GM12878 (cell line): ENCODE measurements around the gene GABBR1. TPM values are rescaled to one million over a fixed set of nuclear protein-coding genes. Genes with fewer than 3 reads are reported as not detected.

Source experiments
- ATAC-seq: fragments of 200-7000 bp; cut with Tn5 transposase; 3 replicates; pipeline ENCODE4 v1.9.1; 2020; ENCODE audit warnings: mild to moderate bottlenecking, moderate library complexity
- BruUV-seq: library from RNA; stranded (reverse); fragments of 400-500 nt; replicated peaks from 2 replicates; lab custom pipeline; 2021; lab: Mats Ljungman, UMichigan
- CTCF ChIA-PET: fragments of 300-600 bp; sonication (Branson Sonifier 250); formaldehyde crosslinking; extraction: SDS; loops from one replicate; lab custom pipeline; 2021; ENCODE audit warnings: inconsistent platforms; lab: Yijun Ruan, JAX
- POLR2A ChIA-PET: fragments of 350-600 bp; formaldehyde crosslinking; extraction: SDS; loops from one replicate; lab custom pipeline; 2021; ENCODE audit warnings: inconsistent platforms; lab: Charles Lee
- RAD21 ChIA-PET: fragments of 300-600 bp; sonication (Branson Sonifier 250); formaldehyde crosslinking; loops from one replicate; lab custom pipeline; 2023; ENCODE audit warnings: antibody characterized with exemption; ENCODE audit not compliant: unreplicated experiment; lab: Charles Lee
- SMC1A ChIA-PET: fragments of 300-600 bp; sonication (Branson Sonifier 250); formaldehyde crosslinking; loops from one replicate; lab custom pipeline; 2023; ENCODE audit not compliant: unreplicated experiment, uncharacterized antibody; lab: Charles Lee
- DNase-seq: peaks from one replicate; pipeline ENCODE4 v3.0.0-alpha.2; 2011; ENCODE audit warnings: low read depth, low spot score
- FAIRE-seq: peaks from 3 replicates; lab custom pipeline; 2011; peaks lifted over from hg19 to GRCh38; lab: Jason Lieb, UNC
- H2AFZ ChIP-seq: 2 replicates; pipeline ENCODE4 v1.6.0; 2011; ENCODE audit warnings: low read depth, low read length, control low read depth; ENCODE audit not compliant: control insufficient read depth
- H3K27ac ChIP-seq: 2 replicates; pipeline ENCODE4 v1.5.1; 2011; ENCODE audit warnings: control low read depth; ENCODE audit not compliant: control insufficient read depth, insufficient read depth
- H3K27me3 ChIP-seq, 2 experiments: replicated peaks in 1 of 2; 2 replicates each; pipeline versions ENCODE4 v1.6.0 to v1.6.1; 2011; ENCODE audit warnings: low read length in 1 of 2; ENCODE audit not compliant: control insufficient read depth in 2 of 2, insufficient read depth in 2 of 2
- H3K36me3 ChIP-seq, 2 experiments: 2 replicates each; pipeline ENCODE4 v1.5.1; 2011; ENCODE audit warnings: low read length in 1 of 2; ENCODE audit not compliant: control insufficient read depth in 2 of 2, insufficient read depth in 2 of 2
- H3K4me1 ChIP-seq: 2 replicates; pipeline ENCODE4 v1.6.1; 2011; ENCODE audit warnings: mild to moderate bottlenecking, low read length, moderate library complexity, mixed read lengths; ENCODE audit not compliant: control insufficient read depth, insufficient read depth
- H3K4me2 ChIP-seq: 2 replicates; pipeline ENCODE4 v1.6.0; 2011; ENCODE audit warnings: control low read depth; ENCODE audit not compliant: control insufficient read depth, insufficient read depth
- H3K4me3 ChIP-seq: fragments of 200-600 bp; sonication (generic); 2 replicates; pipeline ENCODE4 v1.5.1; 2016
- H3K79me2 ChIP-seq: 2 replicates; pipeline ENCODE4 v1.6.0; 2011; ENCODE audit warnings: low read length; ENCODE audit not compliant: control insufficient read depth, insufficient read depth
- H3K9ac ChIP-seq: 2 replicates; pipeline ENCODE4 v1.8.0; 2011; ENCODE audit warnings: low read length, control low read depth, mixed read lengths; ENCODE audit not compliant: control insufficient read depth, insufficient read depth
- H3K9me3 ChIP-seq: replicated peaks from 3 replicates; pipeline ENCODE4 v1.5.1; 2011; ENCODE audit warnings: mild to moderate bottlenecking, low read length; ENCODE audit not compliant: control insufficient read depth, insufficient read depth
- H4K20me1 ChIP-seq: 2 replicates; pipeline ENCODE4 v1.6.0; 2011; ENCODE audit not compliant: control insufficient read depth, insufficient read depth
- ASH2L ChIP-seq: fragments of 300-600, 200-600 bp; sonication (generic); IDR thresholded peaks from 2 replicates; pipeline ENCODE4 v1.6.1; 2017; ENCODE audit warnings: low read depth, mild to moderate bottlenecking, borderline replicate concordance
- GABPA ChIP-seq: IDR thresholded peaks from 2 replicates; pipeline ENCODE4 v1.6.1; 2014; ENCODE audit warnings: antibody characterized with exemption, low read depth, mild to moderate bottlenecking, inconsistent platforms
- IKZF2 ChIP-seq, 2 experiments: fragments of 450-650 bp; IDR thresholded peaks; 2 replicates each; pipeline ENCODE4 v1.6.1; 2017; ENCODE audit warnings: mild to moderate bottlenecking in 2 of 2, moderate library complexity in 2 of 2
- JUNB ChIP-seq: IDR thresholded peaks from 2 replicates; pipeline ENCODE4 v1.6.1; 2016; ENCODE audit warnings: antibody characterized with exemption, mild to moderate bottlenecking
- MYB ChIP-seq: fragments of 150-350 bp; IDR thresholded peaks from 2 replicates; pipeline ENCODE4 v1.6.1; 2014; ENCODE audit warnings: mild to moderate bottlenecking, low read depth, low read length, borderline replicate concordance
- NR2F1 ChIP-seq: fragments of 450-650 bp; conservative IDR thresholded peaks from 2 replicates; pipeline ENCODE4 v1.6.1; 2017; ENCODE audit warnings: mild to moderate bottlenecking
- POLR2AphosphoS5 ChIP-seq: IDR thresholded peaks from 2 replicates; pipeline ENCODE4 v1.6.1; 2011; ENCODE audit warnings: mild to moderate bottlenecking, low read length, inconsistent platforms
- POU2F2 ChIP-seq: IDR thresholded peaks from 3 replicates; pipeline ENCODE4 v1.6.1; 2011; ENCODE audit warnings: low read depth, mild to moderate bottlenecking, low read length, borderline replicate concordance
- SMAD1 ChIP-seq: fragments of 450-650 bp; IDR thresholded peaks from 2 replicates; pipeline ENCODE4 v1.6.1; 2018; ENCODE audit warnings: mild to moderate bottlenecking, low read depth; ENCODE audit not compliant: partially characterized antibody
- ZNF274 ChIP-seq: IDR thresholded peaks from one replicate; pipeline ENCODE4 v1.8.0; 2011; ENCODE audit not compliant: insufficient read length, insufficient read depth
- WGBS: methylation state at CpG from one replicate; pipeline ENCODE4 v1.1.6; 2016; ENCODE audit warnings: low lambda C conversion rate; ENCODE audit not compliant: insufficient replicate concordance, insufficient coverage; ENCODE audit errors: missing lambda C conversion rate; 5-methylcytosine and 5-hydroxymethylcytosine counted together
- in situ Hi-C: fragments of 300-500 bp; cut with MboI; formaldehyde crosslinking; loops from 9 replicates; pipeline ENCODE4 v1.14.3; 2018; ENCODE audit warnings: mixed read lengths
- intact Hi-C: fragments of 100-400 bp; cut with micrococcal nuclease; formaldehyde crosslinking; loops from one replicate; pipeline ENCODE4 v1.14.2; 2022; ENCODE audit not compliant: unreplicated experiment
- polyA plus RNA-seq, 11 experiments: library from polyadenylated mRNA; depleted of rRNA in 4 of 11; unstranded in 6 of 11; stranded (reverse) in 5 of 11; fragments of >200 nt; fragmentation: Nextera tagmentation in 4 of 11; fragmentation: Illumina TruSeq in 1 of 11; extraction: Ambion mirVana in 4 of 11; extraction: Trizol in 1 of 11; gene quantifications; 1 replicate in 1 of 11; 2 replicates in 10 of 11; pipeline versions ENCODE4 v1.2.1 to v1.2.3, GENCODE V29; 2011 to 2016; ENCODE audit warnings: inconsistent platforms in 2 of 11, missing spikeins in 2 of 11, low read depth in 1 of 11
- total RNA-seq, 4 experiments: library from RNA; depleted of rRNA in 3 of 4; stranded (reverse); fragments of >200 nt in 3 of 4; fragmentation: Illumina TruSeq in 1 of 4; extraction: Trizol in 1 of 4; gene quantifications; 2 replicates each; pipeline versions ENCODE4 v1.2.1 to v1.2.3, GENCODE V29; 2013 to 2021
- TF ChIP-seq, protein P1 (sequence below): fragments of 450-650 bp; IDR thresholded peaks from 2 replicates; pipeline ENCODE4 v1.6.1; 2017; ENCODE audit warnings: antibody characterized with exemption, mild to moderate bottlenecking, moderate library complexity
- TF ChIP-seq, protein P2 (sequence below): fragments of 450-650 bp; IDR thresholded peaks from 2 replicates; pipeline ENCODE4 v1.6.1; 2017; ENCODE audit warnings: low read depth, mild to moderate bottlenecking, moderate library complexity
- TF ChIP-seq, protein P3 (sequence below): fragments of 150-350 bp; IDR thresholded peaks from 2 replicates; pipeline ENCODE4 v1.6.1; 2014; ENCODE audit warnings: mild to moderate bottlenecking, low read depth, low read length
- TF ChIP-seq, protein P4 (sequence below): fragments of 450-650 bp; IDR thresholded peaks from 2 replicates; pipeline ENCODE4 v1.6.1; 2018; ENCODE audit warnings: borderline replicate concordance, mild to moderate bottlenecking; ENCODE audit not compliant: partially characterized antibody

The GABBR1 gene
- total and polyA plus RNA-seq, 10 of the 15 experiments (the other 5 are each of a cell fraction or from before 2014, with no cell fraction given) = 0.11 to 5.2 (median 1.0) TPM

DNA sequence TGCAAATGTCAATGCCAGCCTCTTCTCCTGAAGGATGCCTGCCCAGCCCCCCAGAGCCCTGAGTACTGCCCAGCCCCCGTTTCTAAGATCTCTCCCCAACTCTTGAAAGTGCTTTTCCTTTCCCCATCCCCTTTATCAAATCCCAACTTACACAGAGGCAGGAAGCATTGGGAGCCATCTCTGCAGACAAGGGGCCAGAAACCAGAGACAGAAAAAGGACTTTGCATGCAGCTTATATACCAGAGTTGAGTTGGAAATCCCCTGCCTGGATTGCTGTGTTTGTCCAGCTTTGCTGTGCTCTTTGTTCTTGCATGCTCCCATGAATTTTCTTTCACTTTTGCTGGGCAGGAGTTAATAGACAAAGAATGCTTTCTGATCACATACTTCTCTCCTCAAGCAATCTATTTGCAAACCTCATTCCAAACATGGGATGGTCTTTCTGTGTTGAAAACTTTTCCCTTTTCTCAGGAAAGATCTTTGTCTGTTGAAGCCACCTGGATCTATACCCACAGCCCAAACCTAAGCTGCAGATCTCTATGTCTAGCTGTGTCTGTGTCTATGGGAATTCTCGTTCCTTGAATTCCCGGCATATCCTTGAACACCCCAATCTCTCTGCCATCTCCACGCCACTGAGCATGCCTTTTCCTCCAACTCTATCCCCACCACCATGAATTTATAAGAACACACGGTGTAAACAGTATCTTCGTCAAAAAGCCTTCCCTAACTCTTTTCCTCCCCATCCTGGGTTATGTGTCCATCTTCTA, 73.3 kb downstream of the GABBR1 start, which contains the start of gene UBD:
Gene UBD, minus strand, starts transcription at position 209 of the 764 bp plus-strand sequence. Its CDS starts 31 bp downstream, at position 178.
- DNase-seq = peak; percentile 17
- WGBS = 37% methylated on average over 6 of the region's 6 CpGs
- peak within 1 kb of the TSS; percentile 51 for H3K4me2 ChIP-seq
- intact Hi-C loops (no loop called here), in situ Hi-C loops (no loop called here)
- ChIA-PET CTCF (interaction anchor here (0.6 to 1.4 kb wide), 8 partner anchors 11 to 610 kb away, joined by 3 to 4 read pairs (median 3); partner anchors contain the start of gene OR2H2), POLR2A (no interaction called here), RAD21 (interaction anchor here (0.6 kb wide), 1 partner anchor 10 kb away, joined by 3 read pairs; a partner anchor contains a TSS), SMC1A (interaction anchor here (1.1 kb wide), 1 partner anchor 10 kb away, joined by 3 read pairs; a partner anchor contains a TSS)
- H4K20me1 ChIP-seq = no peaks in the 10 kb centered on the region
- BruUV-seq = no TSS peak
- no peak for FAIRE-seq
- H3K27me3 ChIP-seq = no peaks in the 10 kb centered on the region
- H3K9ac ChIP-seq = peak within 1 kb of the TSS; percentile 1
- no peaks in the 10 kb centered on the region for H3K36me3 ChIP-seq
- ATAC-seq = peak; percentile 67
- 0 out of 2 replicates have a peak, but pooled peaks cover 2% of the 10 kb centered on the region for H3K4me1 ChIP-seq
- peak within 1 kb of the TSS; percentile 32; the same call in 1 of the 2 replicates for H3K4me3 ChIP-seq
- no peaks in the 10 kb centered on the region for H3K79me2 ChIP-seq
- no peaks in the 10 kb centered on the region for H3K9me3 ChIP-seq
- peak within 1 kb of the TSS; percentile 13; the same call in 1 of the 2 replicates for H3K27ac ChIP-seq
- peak within 1 kb of the TSS; percentile 39 for H2AFZ ChIP-seq
- TF ChIP-seq SMAD1 = no peak
- TF ChIP-seq POU2F2 = peak; percentile 33; the same call in 1 of the 3 replicates
- TF ChIP-seq POLR2AphosphoS5 = peak; percentile 86
- TF ChIP-seq, protein P1, sequence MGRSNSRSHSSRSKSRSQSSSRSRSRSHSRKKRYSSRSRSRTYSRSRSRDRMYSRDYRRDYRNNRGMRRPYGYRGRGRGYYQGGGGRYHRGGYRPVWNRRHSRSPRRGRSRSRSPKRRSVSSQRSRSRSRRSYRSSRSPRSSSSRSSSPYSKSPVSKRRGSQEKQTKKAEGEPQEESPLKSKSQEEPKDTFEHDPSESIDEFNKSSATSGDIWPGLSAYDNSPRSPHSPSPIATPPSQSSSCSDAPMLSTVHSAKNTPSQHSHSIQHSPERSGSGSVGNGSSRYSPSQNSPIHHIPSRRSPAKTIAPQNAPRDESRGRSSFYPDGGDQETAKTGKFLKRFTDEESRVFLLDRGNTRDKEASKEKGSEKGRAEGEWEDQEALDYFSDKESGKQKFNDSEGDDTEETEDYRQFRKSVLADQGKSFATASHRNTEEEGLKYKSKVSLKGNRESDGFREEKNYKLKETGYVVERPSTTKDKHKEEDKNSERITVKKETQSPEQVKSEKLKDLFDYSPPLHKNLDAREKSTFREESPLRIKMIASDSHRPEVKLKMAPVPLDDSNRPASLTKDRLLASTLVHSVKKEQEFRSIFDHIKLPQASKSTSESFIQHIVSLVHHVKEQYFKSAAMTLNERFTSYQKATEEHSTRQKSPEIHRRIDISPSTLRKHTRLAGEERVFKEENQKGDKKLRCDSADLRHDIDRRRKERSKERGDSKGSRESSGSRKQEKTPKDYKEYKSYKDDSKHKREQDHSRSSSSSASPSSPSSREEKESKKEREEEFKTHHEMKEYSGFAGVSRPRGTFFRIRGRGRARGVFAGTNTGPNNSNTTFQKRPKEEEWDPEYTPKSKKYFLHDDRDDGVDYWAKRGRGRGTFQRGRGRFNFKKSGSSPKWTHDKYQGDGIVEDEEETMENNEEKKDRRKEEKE = no peak
- no peak for TF ChIP-seq JUNB
- peak in 1 of 2 experiments; percentile 32; a peak in 1 of 4 replicates for TF ChIP-seq IKZF2 (IDR thresholded peaks at IDR 0.05)
- no peak for TF ChIP-seq NR2F1
- no peak for TF ChIP-seq MYB
- TF ChIP-seq ZNF274 = no peak
- no peak for TF ChIP-seq GABPA
- TF ChIP-seq, protein P2, sequence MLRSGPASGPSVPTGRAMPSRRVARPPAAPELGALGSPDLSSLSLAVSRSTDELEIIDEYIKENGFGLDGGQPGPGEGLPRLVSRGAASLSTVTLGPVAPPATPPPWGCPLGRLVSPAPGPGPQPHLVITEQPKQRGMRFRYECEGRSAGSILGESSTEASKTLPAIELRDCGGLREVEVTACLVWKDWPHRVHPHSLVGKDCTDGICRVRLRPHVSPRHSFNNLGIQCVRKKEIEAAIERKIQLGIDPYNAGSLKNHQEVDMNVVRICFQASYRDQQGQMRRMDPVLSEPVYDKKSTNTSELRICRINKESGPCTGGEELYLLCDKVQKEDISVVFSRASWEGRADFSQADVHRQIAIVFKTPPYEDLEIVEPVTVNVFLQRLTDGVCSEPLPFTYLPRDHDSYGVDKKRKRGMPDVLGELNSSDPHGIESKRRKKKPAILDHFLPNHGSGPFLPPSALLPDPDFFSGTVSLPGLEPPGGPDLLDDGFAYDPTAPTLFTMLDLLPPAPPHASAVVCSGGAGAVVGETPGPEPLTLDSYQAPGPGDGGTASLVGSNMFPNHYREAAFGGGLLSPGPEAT = peak; percentile 56; the same call in 1 of the 2 replicates
- TF ChIP-seq, protein P3, sequence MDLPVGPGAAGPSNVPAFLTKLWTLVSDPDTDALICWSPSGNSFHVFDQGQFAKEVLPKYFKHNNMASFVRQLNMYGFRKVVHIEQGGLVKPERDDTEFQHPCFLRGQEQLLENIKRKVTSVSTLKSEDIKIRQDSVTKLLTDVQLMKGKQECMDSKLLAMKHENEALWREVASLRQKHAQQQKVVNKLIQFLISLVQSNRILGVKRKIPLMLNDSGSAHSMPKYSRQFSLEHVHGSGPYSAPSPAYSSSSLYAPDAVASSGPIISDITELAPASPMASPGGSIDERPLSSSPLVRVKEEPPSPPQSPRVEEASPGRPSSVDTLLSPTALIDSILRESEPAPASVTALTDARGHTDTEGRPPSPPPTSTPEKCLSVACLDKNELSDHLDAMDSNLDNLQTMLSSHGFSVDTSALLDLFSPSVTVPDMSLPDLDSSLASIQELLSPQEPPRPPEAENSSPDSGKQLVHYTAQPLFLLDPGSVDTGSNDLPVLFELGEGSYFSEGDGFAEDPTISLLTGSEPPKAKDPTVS = no peak
- no peak for TF ChIP-seq ASH2L
- TF ChIP-seq, protein P4, sequence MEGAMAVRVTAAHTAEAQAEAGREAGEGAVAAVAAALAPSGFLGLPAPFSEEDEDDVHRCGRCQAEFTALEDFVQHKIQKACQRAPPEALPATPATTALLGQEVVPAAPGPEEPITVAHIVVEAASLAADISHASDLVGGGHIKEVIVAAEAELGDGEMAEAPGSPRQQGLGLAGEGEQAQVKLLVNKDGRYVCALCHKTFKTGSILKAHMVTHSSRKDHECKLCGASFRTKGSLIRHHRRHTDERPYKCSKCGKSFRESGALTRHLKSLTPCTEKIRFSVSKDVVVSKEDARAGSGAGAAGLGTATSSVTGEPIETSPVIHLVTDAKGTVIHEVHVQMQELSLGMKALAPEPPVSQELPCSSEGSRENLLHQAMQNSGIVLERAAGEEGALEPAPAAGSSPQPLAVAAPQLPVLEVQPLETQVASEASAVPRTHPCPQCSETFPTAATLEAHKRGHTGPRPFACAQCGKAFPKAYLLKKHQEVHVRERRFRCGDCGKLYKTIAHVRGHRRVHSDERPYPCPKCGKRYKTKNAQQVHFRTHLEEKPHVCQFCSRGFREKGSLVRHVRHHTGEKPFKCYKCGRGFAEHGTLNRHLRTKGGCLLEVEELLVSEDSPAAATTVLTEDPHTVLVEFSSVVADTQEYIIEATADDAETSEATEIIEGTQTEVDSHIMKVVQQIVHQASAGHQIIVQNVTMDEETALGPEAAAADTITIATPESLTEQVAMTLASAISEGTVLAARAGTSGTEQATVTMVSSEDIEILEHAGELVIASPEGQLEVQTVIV = no peak
